ENCODE measurements around the gene PDGFB. TPM values are rescaled to one million over a fixed set of nuclear protein-coding genes. Genes with fewer than 3 reads are reported as not detected.

The PDGFB gene
- total RNA-seq, 4 donors from 2014 or later: 2.7 to 7.5 (median 4.0) TPM

DNA sequence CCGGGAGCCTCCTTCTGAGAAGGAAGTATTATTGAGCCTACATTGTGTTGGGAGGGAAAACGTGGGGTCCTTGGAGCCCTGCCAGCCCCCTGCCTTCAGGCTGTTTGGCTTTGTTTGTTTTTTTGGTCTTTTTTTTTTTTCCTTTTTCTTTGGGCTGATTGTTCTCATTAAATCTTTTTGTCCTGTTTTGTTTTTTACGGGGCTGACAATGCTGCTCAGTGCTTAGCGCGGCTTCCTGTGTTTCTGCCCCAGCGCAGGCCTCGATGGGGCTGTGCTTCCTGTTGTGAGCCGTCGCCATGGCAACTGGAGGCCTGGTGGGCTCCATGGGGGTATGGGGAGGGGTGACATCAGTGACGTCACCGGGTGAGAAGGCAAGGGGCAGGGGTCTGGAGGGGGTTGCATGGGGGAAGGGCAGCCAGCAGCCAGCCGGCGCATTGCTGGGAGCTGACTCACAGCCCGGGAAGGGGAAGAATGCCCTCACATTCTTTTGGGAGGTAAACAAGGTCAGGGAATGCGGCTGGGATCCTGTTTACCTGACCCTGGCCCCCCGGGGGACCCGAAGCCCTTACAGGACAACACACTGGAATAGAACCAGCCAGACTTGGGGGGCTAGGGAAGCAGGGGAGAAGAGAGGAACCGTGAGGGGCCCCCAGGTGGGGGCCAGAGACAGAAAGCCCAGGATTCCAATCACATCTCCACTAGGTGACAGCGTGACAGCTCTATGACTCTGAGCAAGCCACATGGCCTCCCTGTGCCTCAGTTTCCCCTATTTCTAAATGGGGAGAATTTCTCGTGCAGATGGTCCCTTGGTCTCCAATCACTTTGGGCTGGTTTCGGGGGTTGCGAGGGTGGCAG lies 70.1 kb downstream of the PDGFB start:
- peaks cover 22 to 45% (median 28%) of the 10 kb centered on the region in 4 donors for H3K4me1 ChIP-seq
- no peaks in the 10 kb centered on the region for H3K9me3 ChIP-seq
- H3K27ac ChIP-seq: peak overlapping the region; percentile 76 to 79 (median 78)
- no peak for TF ChIP-seq POLR2A (IDR thresholded peaks at IDR 0.05)
- TF ChIP-seq POLR2AphosphoS5 (IDR thresholded peaks at IDR 0.05): peak; percentile 50 to 53 (median 51)
- TF ChIP-seq EP300 (IDR thresholded peaks at IDR 0.05; ENCODE audit: low read depth): peak; percentile 45
- TF ChIP-seq, protein P1, sequence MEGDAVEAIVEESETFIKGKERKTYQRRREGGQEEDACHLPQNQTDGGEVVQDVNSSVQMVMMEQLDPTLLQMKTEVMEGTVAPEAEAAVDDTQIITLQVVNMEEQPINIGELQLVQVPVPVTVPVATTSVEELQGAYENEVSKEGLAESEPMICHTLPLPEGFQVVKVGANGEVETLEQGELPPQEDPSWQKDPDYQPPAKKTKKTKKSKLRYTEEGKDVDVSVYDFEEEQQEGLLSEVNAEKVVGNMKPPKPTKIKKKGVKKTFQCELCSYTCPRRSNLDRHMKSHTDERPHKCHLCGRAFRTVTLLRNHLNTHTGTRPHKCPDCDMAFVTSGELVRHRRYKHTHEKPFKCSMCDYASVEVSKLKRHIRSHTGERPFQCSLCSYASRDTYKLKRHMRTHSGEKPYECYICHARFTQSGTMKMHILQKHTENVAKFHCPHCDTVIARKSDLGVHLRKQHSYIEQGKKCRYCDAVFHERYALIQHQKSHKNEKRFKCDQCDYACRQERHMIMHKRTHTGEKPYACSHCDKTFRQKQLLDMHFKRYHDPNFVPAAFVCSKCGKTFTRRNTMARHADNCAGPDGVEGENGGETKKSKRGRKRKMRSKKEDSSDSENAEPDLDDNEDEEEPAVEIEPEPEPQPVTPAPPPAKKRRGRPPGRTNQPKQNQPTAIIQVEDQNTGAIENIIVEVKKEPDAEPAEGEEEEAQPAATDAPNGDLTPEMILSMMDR (IDR thresholded peaks at IDR 0.05): no peak
- peaks cover 6% of the 10 kb centered on the region for H3K27me3 ChIP-seq
- no peak overlapping the region for H3K4me3 ChIP-seq
- DNase-seq: peak; percentile 70
- in situ Hi-C loops (cut with MboI; ENCODE audit: low pct_ligation_motif_present in 1 of 4, low pct_unique_long_range_greater_than_20kb in 1 of 4, low sequenced_read_pairs in 3 of 4) (loop anchor here (5.0 to 25.0 kb wide), 4 partner anchors 130 to 363 kb away; partner anchors contain the start of genes RPL3 (in 1 of the 4) and RPS19BP1 (in 1 of the 4)), intact Hi-C loops (cut with DNase I; ENCODE audit: low total_unique reads) (loop anchor here (10.0 kb wide), 1 partner anchor 350 kb away; the partner anchor contains the start of gene ATF4)
- 25 to 60% methylated on average over 5 to 21 of the region's 22 CpGs for WGBS, 2 donors (ENCODE audit: low coverage in 1 of 2)
- no peaks in the 10 kb centered on the region for H3K36me3 ChIP-seq

DNA sequence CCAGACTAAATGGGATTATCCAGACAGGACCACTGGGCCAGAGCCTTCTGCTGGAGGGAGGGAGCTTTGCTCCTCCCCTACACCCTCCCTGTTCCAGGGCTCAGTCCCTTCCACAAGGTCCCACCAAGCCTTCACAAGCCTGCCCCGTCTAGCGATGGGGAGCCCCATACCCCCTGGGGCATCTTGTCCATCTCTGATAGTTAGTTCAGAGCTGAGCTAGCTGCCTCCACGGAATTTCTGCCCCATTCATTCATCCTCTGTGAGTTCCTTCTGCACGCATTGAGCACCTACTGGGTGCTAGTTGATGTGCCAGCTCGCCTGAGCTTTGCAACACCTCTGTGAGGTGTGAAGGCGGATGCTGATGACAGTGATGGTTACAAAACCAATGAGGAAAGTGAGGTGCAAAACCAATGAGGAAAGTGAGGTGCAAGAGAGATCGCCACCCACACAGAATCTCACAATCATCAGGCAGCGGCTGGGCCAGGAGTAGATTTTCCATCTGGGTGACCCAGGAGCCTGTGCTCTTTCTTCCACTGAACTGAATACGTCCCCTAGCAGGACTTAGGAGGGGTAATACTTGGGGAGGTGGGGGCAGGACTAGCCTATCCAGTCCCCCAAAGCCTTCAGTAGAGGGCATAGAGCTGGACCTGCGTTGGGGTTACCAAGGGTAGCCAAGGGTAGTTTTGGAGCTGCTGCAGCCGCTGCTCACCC lies 70.8 kb downstream of the PDGFB start:
- intact Hi-C loops (cut with DNase I; ENCODE audit: low total_unique reads): loop anchor here (10.0 kb wide), 1 partner anchor 351 kb away; the partner anchor contains the start of gene ATF4
- H3K4me1 ChIP-seq: peaks cover 22 to 45% (median 28%) of the 10 kb centered on the region in 4 donors
- no peaks in the 10 kb centered on the region for H3K9me3 ChIP-seq
- peak; percentile 23 for DNase-seq
- in situ Hi-C loops (cut with MboI; ENCODE audit: low pct_ligation_motif_present in 1 of 4, low pct_unique_long_range_greater_than_20kb in 1 of 4, low sequenced_read_pairs in 3 of 4): loop anchor here in 3 of 4 donors (5.0 to 25.0 kb wide), 4 partner anchors 131 to 363 kb away; partner anchors contain the start of genes RPL3 (in 1 of the 3) and RPS19BP1 (in 1 of the 3)
- no peaks in the 10 kb centered on the region for H3K36me3 ChIP-seq
- H3K4me3 ChIP-seq: no peak overlapping the region
- H3K27ac ChIP-seq: peak overlapping the region; percentile 76 to 79 (median 78)
- TF ChIP-seq, protein P1 (IDR thresholded peaks at IDR 0.05): no peak
- TF ChIP-seq POLR2AphosphoS5 (IDR thresholded peaks at IDR 0.05) (no peak), EP300 (IDR thresholded peaks at IDR 0.05; ENCODE audit: low read depth) (no peak), POLR2A (IDR thresholded peaks at IDR 0.05) (no peak)
- WGBS, 2 donors (ENCODE audit: low coverage in 1 of 2): 59 to 70% methylated on average over 5 to 11 of the region's 11 CpGs
- peaks cover 6% of the 10 kb centered on the region for H3K27me3 ChIP-seq

Other genes starting within 250 kb of the PDGFB start
- 1 to 10 TPM; 1.2 to 9.1 (median 7.5) TPM for gene APOBEC3C, start 230.7 kb downstream of the PDGFB start, total RNA-seq
- gene APOBEC3D, start 223.9 kb downstream of the PDGFB start, total RNA-seq: 1 to 10 TPM; 2.0 to 6.4 (median 4.2) TPM
- 1 to 10 TPM in 3 of 4 donors, not detected in 1; 2.6 to 6.8 (median 4.8) TPM for gene APOBEC3F, start 204.1 kb downstream of the PDGFB start, total RNA-seq
- 10 to 100 TPM in 1 of 4 donors, 1 to 10 TPM in 2, not detected in 1; 7.1 to 11.6 (median 9.4) TPM for gene APOBEC3G, start 167.7 kb downstream of the PDGFB start, total RNA-seq
- 1 to 10 TPM in 1 of 4 donors, under 1 TPM in 1, not detected in 2; 0.41 to 2.1 TPM for gene APOBEC3H, start 147.7 kb downstream of the PDGFB start, total RNA-seq
- gene CBX7, start 92.3 kb downstream of the PDGFB start, total RNA-seq: 100 to 1,000 TPM in 1 of 4 donors, 10 to 100 TPM in 3; 15.3 to 129 (median 58.4) TPM
- gene RPL3, start 74.6 kb upstream of the PDGFB start, total RNA-seq: 1,000 to 10,000 TPM in 3 of 4 donors, 100 to 1,000 TPM in 1; 909 to 2,069 (median 1,420) TPM
- 10 to 100 TPM in 1 of 4 donors, 1 to 10 TPM in 3; 6.7 to 10.5 (median 8.0) TPM for gene SYNGR1, start 105.0 kb upstream of the PDGFB start, total RNA-seq
- 10 to 100 TPM; 14.3 to 56.5 (median 24.7) TPM for gene TAB1, start 154.8 kb upstream of the PDGFB start, total RNA-seq
- gene MGAT3, start 212.0 kb upstream of the PDGFB start, total RNA-seq: 10 to 100 TPM in 1 of 4 donors, 1 to 10 TPM in 3; 1.2 to 10.1 (median 5.2) TPM

Data from transverse colon (tissue), 4 donors.